Measurements from ENCODE around the gene RNU6-7.

Gene RNU6-7

DNA sequence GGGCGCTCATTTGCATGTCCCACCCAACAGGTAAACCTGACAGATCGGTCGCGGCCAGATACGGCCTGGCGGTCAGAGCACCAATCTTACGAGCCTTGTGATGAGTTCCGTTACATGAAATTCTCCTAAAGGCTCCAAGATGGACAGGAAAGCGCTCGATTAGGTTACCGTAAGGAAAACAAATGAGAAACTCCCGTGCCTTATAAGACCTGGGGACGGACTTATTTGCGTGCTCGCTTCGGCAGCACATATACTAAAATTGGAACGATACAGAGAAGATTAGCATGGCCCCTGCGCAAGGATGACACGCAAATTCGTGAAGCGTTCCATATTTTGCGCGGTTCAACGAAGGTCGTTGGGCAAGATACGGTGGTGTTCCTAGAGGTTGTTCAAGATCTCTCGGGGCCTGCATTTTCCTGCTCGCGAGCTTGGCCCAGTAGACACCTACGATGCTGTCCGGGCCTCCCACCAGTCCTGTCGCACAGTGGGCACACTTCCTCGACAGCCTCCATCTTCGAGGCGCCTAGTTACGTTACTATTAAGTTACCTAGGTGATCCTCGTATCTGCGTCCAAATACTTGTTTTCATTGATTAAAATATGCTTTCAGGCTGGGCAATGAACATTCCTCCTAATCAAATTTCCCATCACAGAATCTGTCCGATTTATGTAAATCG is at the start of gene RNU6-7:
RNU6-7 (plus strand) TSS at position 230 of the 675 bp plus-strand sequence.
- peak in 1 of 2 experiments; percentile 19 for DNase-seq

GRCh38 chr14:32166029-32166428 is 35.8 kb upstream of the RNU6-7 start:
- DNase-seq, result no peak

DNA sequence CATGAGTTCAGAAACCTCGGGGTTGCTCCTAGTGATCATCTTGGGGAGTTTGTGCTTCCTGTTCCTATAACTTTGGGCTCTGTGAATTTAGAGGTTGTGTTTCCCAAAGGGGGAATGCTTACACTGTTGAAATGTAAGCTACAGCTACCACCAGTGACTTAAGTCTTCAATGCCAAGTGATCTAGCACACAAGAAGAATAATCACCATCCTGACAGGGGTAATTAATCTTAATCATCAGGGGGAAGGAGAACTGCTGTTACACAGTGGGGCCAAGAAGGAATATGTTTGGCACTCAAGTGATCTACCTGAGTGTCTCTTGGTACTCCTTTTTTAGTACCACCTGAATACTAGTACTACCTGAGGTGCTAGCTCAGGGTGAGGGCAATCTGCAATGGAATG is 34.9 kb upstream of the RNU6-7 start:
- DNase-seq, result no peak

- DNase-seq, result no peak
Measured at GRCh38 chr14:32167907-32168306, 33.9 kb upstream of the RNU6-7 start.

GRCh38 chr14:32169191-32169590 is 32.7 kb upstream of the RNU6-7 start:
- no peak for DNase-seq

DNA sequence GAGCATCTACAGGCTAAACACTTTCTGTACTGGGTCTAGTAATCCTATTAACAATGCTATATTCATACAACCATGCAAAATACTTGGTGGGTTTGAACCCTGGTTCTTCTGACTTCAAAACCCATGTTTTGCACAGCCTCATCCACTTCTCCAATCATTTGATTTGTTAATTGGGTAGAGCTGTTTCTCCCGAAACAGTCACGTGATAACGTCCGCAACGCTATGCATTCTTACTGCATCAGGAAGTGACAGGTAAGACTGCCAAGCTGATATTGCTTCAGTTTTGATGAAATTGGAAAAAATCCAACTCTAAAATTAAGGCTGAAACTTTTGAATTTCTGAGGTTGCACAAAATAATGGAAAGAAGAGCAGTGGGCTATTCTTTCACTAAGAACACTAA is 30.4 kb upstream of the RNU6-7 start:
- no peak for DNase-seq

- DNase-seq, result no peak
Measured at GRCh38 chr14:32183151-32184058, 18.4 kb upstream of the RNU6-7 start.

- no peak for DNase-seq
Measured at GRCh38 chr14:32185097-32185496, 16.7 kb upstream of the RNU6-7 start.

- no peak for DNase-seq
Measured at GRCh38 chr14:32186248-32186647, 15.6 kb upstream of the RNU6-7 start.

GRCh38 chr14:32189811-32190210 is 12.0 kb upstream of the RNU6-7 start:
- DNase-seq, result no peak

- no peak for DNase-seq
Measured at GRCh38 chr14:32190673-32191072, 11.2 kb upstream of the RNU6-7 start.

GRCh38 chr14:32192712-32193373 is 9.0 kb upstream of the RNU6-7 start:
- no peak for DNase-seq

DNA sequence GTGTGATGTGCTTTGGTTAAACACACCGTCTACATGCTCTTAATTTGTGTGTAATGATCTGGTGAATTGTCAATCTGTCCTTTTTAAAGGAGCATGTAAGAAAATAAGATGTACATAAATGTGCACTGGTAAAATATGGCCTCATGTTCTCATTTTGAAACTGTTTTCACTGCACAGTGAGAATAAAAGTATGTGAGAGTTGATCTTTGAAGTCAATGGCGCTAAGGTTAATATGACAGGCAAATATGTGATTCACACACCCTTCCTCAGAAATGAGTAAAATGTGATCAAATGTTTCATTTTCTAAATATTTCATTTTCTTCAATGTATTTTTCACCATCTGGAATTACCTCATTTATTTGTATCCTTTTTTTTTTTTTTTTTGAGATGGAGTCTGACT is 8.3 kb upstream of the RNU6-7 start:
- DNase-seq, result no peak

GRCh38 chr14:32195636-32196035 is 6.2 kb upstream of the RNU6-7 start:
- no peak for DNase-seq

- DNase-seq, result no peak
Measured at GRCh38 chr14:32197919-32198318, 3.9 kb upstream of the RNU6-7 start.

DNA sequence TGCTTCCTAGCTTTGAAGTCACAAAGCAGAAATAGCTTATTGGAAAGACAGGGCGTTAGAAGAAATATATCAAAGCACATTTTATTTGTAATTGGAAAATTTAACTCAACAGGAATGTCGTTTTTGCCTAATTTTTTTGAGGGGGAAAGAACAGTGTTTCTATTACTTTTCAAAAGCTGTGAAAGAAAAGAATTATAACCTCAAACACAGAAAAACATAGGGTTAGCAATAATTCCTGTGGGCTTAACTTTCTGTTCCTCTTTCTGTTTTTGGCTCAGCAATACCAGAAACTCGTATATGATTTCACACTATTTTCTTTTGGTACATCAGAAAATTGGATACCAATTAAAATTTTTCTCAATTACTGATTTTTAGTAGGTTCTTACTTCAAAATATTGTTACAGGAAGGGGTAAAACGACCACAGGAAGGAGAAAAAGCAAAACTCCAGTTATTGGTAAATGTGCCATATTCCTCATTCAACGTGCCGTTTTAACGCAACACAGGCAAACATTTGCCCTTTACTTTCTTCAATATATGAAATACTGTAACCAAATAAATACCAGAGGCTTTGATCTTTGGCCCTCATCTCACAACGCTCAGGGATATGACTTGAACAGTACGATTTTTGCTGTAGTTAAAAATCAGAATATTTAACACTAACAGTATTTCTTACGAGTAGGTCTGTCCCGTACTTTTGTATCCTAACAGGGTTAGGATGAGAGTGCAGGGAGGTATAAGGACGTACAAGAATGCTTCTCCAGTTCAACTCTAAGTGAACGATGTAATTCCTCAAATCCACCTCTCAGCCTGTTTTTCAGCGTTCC is 1.3 kb upstream of the RNU6-7 start:
- no peak for DNase-seq

GRCh38 chr14:32201193-32201815 is 541 bp upstream of the RNU6-7 start:
- peak; percentile 84 to 85 for DNase-seq

- no peak for DNase-seq
Measured at GRCh38 chr14:32202491-32202997, 699 bp downstream of the RNU6-7 start.

DNA sequence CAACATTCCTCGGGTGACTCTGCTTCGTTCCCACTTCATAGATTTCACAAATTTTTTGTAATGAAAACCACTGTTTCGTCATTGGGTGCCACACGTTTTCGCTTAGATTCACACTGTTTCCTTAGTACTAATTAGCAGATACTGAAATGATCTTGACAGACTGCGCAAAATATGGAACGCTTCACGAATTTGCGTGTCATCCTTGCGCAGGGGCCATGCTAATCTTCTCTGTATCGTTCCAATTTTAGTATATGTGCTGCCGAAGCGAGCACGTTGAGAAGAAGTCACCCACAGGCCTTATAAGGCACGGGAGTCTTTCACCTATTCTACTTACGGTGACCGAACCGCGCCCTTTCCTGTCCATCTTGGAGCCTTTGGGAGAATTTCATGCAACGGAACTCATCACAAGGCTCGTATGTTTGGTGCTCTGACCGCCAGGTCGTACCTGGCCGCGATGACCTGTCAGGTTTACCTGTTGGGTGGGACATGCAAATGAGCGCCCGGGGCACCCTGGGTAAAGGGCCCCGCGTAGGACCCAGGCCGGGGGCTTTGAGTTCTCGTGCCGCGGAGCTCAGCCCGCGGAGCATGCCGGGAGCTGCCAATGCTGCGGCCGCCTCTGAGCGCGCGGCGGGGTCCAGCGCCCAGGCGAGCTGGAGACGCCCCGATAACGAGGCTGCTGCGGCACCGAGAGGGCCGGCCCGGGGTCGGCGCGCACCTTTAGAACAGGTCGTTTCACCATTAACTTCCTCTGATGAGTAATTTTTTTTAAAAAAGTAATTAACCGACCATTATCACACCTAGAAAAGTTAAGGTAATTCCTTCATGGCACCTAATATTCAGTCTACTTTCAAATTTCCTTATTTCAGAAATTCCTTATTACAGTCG is 1.4 kb downstream of the RNU6-7 start, which contains the start of gene RNU6-8:
RNU6-8 (minus strand) TSS at position 272 of the 885 bp plus-strand sequence.
- peak; percentile 81 to 86 for DNase-seq

- no peak for DNase-seq
Measured at GRCh38 chr14:32203928-32204357, 2.1 kb downstream of the RNU6-7 start.

DNA sequence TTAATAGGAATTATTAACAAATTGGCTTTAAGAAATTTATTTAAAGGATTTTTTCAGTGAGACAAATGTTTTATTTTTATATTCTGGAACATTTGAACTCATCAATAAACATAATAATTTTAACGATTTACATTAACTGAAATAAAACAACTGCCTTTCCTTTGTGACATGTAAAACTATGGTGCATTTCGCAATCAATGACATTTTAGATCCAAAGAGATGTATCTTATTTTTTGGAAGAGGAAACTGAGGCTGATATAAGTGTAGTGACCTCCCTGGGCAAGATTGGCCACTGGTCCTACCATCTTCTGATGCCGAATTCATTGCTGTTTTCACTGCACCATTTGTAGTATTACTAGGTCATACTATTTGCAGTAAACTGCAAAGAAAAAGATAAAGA is 3.7 kb downstream of the RNU6-7 start:
- no peak for DNase-seq

Measured in activated CD4-positive, alpha-beta T cell treated with anti-CD3 and anti-CD28 coated beads, Interleukin-2, amount 50 U/mL, for 48 hours (primary cell).